SK-N-SH (cell line): ENCODE measurements around the gene UBE2I. TPM values are rescaled to one million over a fixed set of nuclear protein-coding genes. Genes with fewer than 3 reads are reported as not detected.

Source experiments
- CTCF ChIA-PET: fragments of 300-600, 350-600 bp; formaldehyde crosslinking; extraction: SDS; loops from one replicate; lab custom pipeline; 2021; lab: Yijun Ruan, JAX
- POLR2A ChIA-PET: fragments of 350-600 bp; sonication (Branson Sonifier 250); formaldehyde crosslinking; extraction: SDS; loops from one replicate; lab custom pipeline; 2020; ENCODE audit warnings: antibody characterized with exemption, inconsistent platforms; lab: Yijun Ruan, JAX
- DNase-seq: peaks from one replicate; pipeline ENCODE4 v3.0.0; 2012
- H2AFZ ChIP-seq: fragments of 200-600 bp; sonication (generic); 2 replicates; pipeline ENCODE4 v1.8.1; 2016; ENCODE audit warnings: antibody characterized with exemption, mild to moderate bottlenecking, low read depth
- H3F3A ChIP-seq: fragments of 200-600 bp; sonication (generic); replicated peaks from 2 replicates; pipeline ENCODE3; 2016; ENCODE audit warnings: antibody characterized with exemption, mild to moderate bottlenecking; ENCODE audit not compliant: insufficient read depth
- H3K27ac ChIP-seq, 2 experiments: fragments of 200-500 bp in 1 of 2; fragments of 200-600 bp in 1 of 2; sonication (Bioruptor generic) in 1 of 2; sonication (generic), shearing (Covaris generic) in 1 of 2; 2 replicates each; pipeline versions ENCODE4 v1.5.1 to v1.6.1; 2014 to 2016; ENCODE audit warnings: low read depth in 2 of 2, inconsistent platforms in 1 of 2, low read length in 1 of 2, mild to moderate bottlenecking in 1 of 2, mixed read lengths in 1 of 2
- H3K27me3 ChIP-seq: fragments of 200-600 bp; sonication (generic), shearing (Covaris generic); 2 replicates; pipeline ENCODE4 v1.6.1; 2016; ENCODE audit warnings: mixed run types; ENCODE audit not compliant: insufficient read depth
- H3K36me3 ChIP-seq, 2 experiments: fragments of 200-500 bp in 1 of 2; fragments of 200-600 bp in 1 of 2; sonication (Bioruptor generic) in 1 of 2; sonication (generic) in 1 of 2; replicated peaks in 1 of 2; 2 replicates each; pipeline versions ENCODE3 to v1.5.1; 2014 to 2016; ENCODE audit warnings: low read length in 1 of 2, mild to moderate bottlenecking in 1 of 2; ENCODE audit not compliant: insufficient read depth in 2 of 2, control insufficient read depth in 1 of 2
- H3K4me1 ChIP-seq, 2 experiments: fragments of 200-500 bp in 1 of 2; fragments of 200-600 bp in 1 of 2; sonication (Bioruptor generic) in 1 of 2; sonication (generic), shearing (Covaris generic) in 1 of 2; 2 replicates each; pipeline versions ENCODE4 v1.5.1 to v1.6.1; 2014 to 2016; ENCODE audit warnings: low read depth in 1 of 2, low read length in 1 of 2, mixed run types in 1 of 2; ENCODE audit not compliant: insufficient read depth in 2 of 2, control insufficient read depth in 1 of 2
- H3K4me2 ChIP-seq: fragments of 200-600 bp; sonication (generic), shearing (Covaris generic); 2 replicates; pipeline ENCODE4 v1.6.1; 2017; ENCODE audit warnings: mixed run types
- H3K4me3 ChIP-seq, 2 experiments: fragments of 200-500 bp in 1 of 2; fragments of 200-600 bp in 1 of 2; sonication (Bioruptor generic) in 1 of 2; sonication (generic), shearing (Covaris generic) in 1 of 2; 2 replicates each; pipeline versions ENCODE4 v1.5.1 to v1.8.1; 2014 to 2016; ENCODE audit warnings: low read depth in 2 of 2, inconsistent platforms in 1 of 2, low read length in 1 of 2, mild to moderate bottlenecking in 1 of 2, mixed read lengths in 1 of 2, moderate library complexity in 1 of 2
- H3K79me2 ChIP-seq: fragments of 200-600 bp; sonication (generic); 2 replicates; pipeline ENCODE4 v1.8.1; 2017; ENCODE audit warnings: mild to moderate bottlenecking; ENCODE audit not compliant: insufficient read depth
- H3K9ac ChIP-seq: fragments of 200-600 bp; sonication (generic); 2 replicates; pipeline ENCODE4 v1.6.1; 2017; ENCODE audit warnings: mixed run types
- H3K9me2 ChIP-seq: fragments of 200-600 bp; sonication (generic); 2 replicates; pipeline ENCODE4 v1.6.1; 2017; ENCODE audit warnings: mixed run types
- H3K9me3 ChIP-seq: fragments of 200-600 bp; sonication (generic); 2 replicates; pipeline ENCODE4 v1.6.1; 2017; ENCODE audit warnings: mixed run types, mild to moderate bottlenecking, moderate library complexity
- H4K20me1 ChIP-seq: fragments of 200-600 bp; sonication (generic); 2 replicates; pipeline ENCODE4 v1.6.1; 2017; ENCODE audit warnings: mild to moderate bottlenecking, mixed run types; ENCODE audit not compliant: insufficient read depth
- CTCF ChIP-seq: fragments of 200-600 bp; sonication (generic); IDR thresholded peaks from 2 replicates; pipeline ENCODE4 v1.6.1; 2017; ENCODE audit warnings: antibody characterized with exemption, mild to moderate bottlenecking, moderate library complexity
- ELF1 ChIP-seq: IDR thresholded peaks from 2 replicates; pipeline ENCODE4 v1.4.0; 2012
- EP300 ChIP-seq, 2 experiments: IDR thresholded peaks; 2 replicates each; pipeline versions ENCODE4 v1.4.0 to v1.6.1; 2012; ENCODE audit warnings: borderline replicate concordance in 1 of 2, low read depth in 1 of 2, low read length in 1 of 2
- EZH2phosphoT487 ChIP-seq: fragments of 200-600 bp; sonication (generic); IDR thresholded peaks from 2 replicates; pipeline ENCODE4 v1.6.1; 2017; ENCODE audit warnings: low read depth, mixed run types, mild to moderate bottlenecking, antibody characterized with exemption, moderate library complexity, borderline replicate concordance
- FOSL2 ChIP-seq: IDR thresholded peaks from 2 replicates; pipeline ENCODE4 v1.4.0; 2012; ENCODE audit warnings: low read depth, mild to moderate bottlenecking, moderate library complexity, borderline replicate concordance
- FOXJ3 ChIP-seq: sonication (generic); formaldehyde crosslinking; IDR thresholded peaks from 2 replicates; pipeline ENCODE4 v1.5.1; 2020; ENCODE audit warnings: mild to moderate bottlenecking, missing genetic modification reagents
- FOXM1 ChIP-seq: IDR thresholded peaks from 2 replicates; pipeline ENCODE4 v1.4.0; 2012; ENCODE audit warnings: low read depth, mild to moderate bottlenecking
- GABPA ChIP-seq: IDR thresholded peaks from 2 replicates; pipeline ENCODE4 v1.4.0; 2012; ENCODE audit warnings: low read depth, mild to moderate bottlenecking
- JUND ChIP-seq: IDR thresholded peaks from 2 replicates; pipeline ENCODE4 v1.4.0; 2012
- MXI1 ChIP-seq: IDR thresholded peaks from 2 replicates; pipeline ENCODE4 v1.6.1; 2012; ENCODE audit warnings: mild to moderate bottlenecking, low read depth, low read length, improper control_type of control experiment
- PBX3 ChIP-seq: IDR thresholded peaks from 2 replicates; pipeline ENCODE4; 2012
- REST ChIP-seq: IDR thresholded peaks from 2 replicates; pipeline ENCODE4 v1.6.1; 2012; ENCODE audit warnings: mild to moderate bottlenecking, low read depth, low read length, moderate library complexity
- RFX5 ChIP-seq: IDR thresholded peaks from 2 replicates; pipeline ENCODE4 v1.6.1; 2012; ENCODE audit warnings: mild to moderate bottlenecking, improper control_type of control experiment, low read length
- RXRA ChIP-seq: IDR thresholded peaks from 2 replicates; pipeline ENCODE4 v1.4.0; 2012; ENCODE audit warnings: low read depth, mild to moderate bottlenecking, borderline replicate concordance
- SIN3A ChIP-seq: IDR thresholded peaks from 2 replicates; pipeline ENCODE4 v1.6.1; 2012; ENCODE audit warnings: low read depth, mild to moderate bottlenecking, low read length, moderate library complexity, borderline replicate concordance
- SMC3 ChIP-seq: IDR thresholded peaks from 2 replicates; pipeline ENCODE4 v1.6.1; 2012; ENCODE audit warnings: low read depth, low read length, improper control_type of control experiment
- TAF1 ChIP-seq: IDR thresholded peaks from 2 replicates; pipeline ENCODE4 v1.6.1; 2012; ENCODE audit warnings: low read depth, mild to moderate bottlenecking, low read length, moderate library complexity, borderline replicate concordance
- TCF12 ChIP-seq: IDR thresholded peaks from 2 replicates; pipeline ENCODE4 v1.4.0; 2012
- USF1 ChIP-seq: IDR thresholded peaks from 2 replicates; pipeline ENCODE4 v1.4.0; 2012; ENCODE audit warnings: low read depth, borderline replicate concordance
- USF2 ChIP-seq: fragments of 150-350 bp; IDR thresholded peaks from 2 replicates; pipeline ENCODE4 v1.6.1; 2017; ENCODE audit warnings: antibody characterized with exemption, low read length, low read depth, borderline replicate concordance
- ZBTB33 ChIP-seq: IDR thresholded peaks from 2 replicates; pipeline ENCODE4 v1.4.0; 2012; ENCODE audit warnings: low read depth, borderline replicate concordance
- WGBS: methylation state at CpG from one replicate; pipeline ENCODE4 v1.1.6; 2017; ENCODE audit warnings: low lambda C conversion rate; 5-methylcytosine and 5-hydroxymethylcytosine counted together
- polyA plus RNA-seq, 3 experiments: library from polyadenylated mRNA; depleted of rRNA; stranded (reverse); fragments of >200 nt; gene quantifications; 2 replicates each; pipeline ENCODE4 v1.2.3, GENCODE V29; 2012

Gene UBE2I
- polyA plus RNA-seq, 1 of the 3 experiments (the other 2 are of a cell fraction): 107 TPM

GRCh38 chr16:1351582-1352362, 42.3 kb downstream of the UBE2I start, which contains the start of the genes GNPTG and TSR3:
Gene GNPTG (plus strand): TSS chr16:1351931. CDS start chr16:1351966, 35 bp downstream.
Gene TSR3 (minus strand): TSS chr16:1351878. CDS start chr16:1351804, 74 bp downstream.
- H3K27ac ChIP-seq: peak within 1 kb of the TSS in 1 of 2 experiments; percentile 56; a peak in 1 of 4 replicates
- H3F3A ChIP-seq: no peaks in the 10 kb centered on the region
- no peaks in the 10 kb centered on the region for H3K9me2 ChIP-seq
- peaks cover 0 to 15% of the 10 kb centered on the region in 2 experiments; a peak in 2 of 4 replicates for H3K4me1 ChIP-seq
- ChIA-PET POLR2A (no interaction called here), CTCF (interaction anchor here (2.3 kb wide), 1 partner anchor 13 kb away, joined by 11 read pairs; no protein-coding TSS in a partner anchor)
- peaks cover 56% of the 10 kb centered on the region for H3K79me2 ChIP-seq
- peak; percentile 96 for DNase-seq
- H3K9ac ChIP-seq: peak within 1 kb of the TSS; percentile 82
- H3K36me3 ChIP-seq: peaks cover 0 to 19% of the 10 kb centered on the region in 2 experiments
- no peaks in the 10 kb centered on the region for H3K27me3 ChIP-seq
- H3K9me3 ChIP-seq: no peaks in the 10 kb centered on the region
- H3K4me2 ChIP-seq: peak within 1 kb of the TSS; percentile 98
- peak within 1 kb of the TSS; percentile 98 for H3K4me3 ChIP-seq
- peaks cover 14% of the 10 kb centered on the region; the same call in 1 of the 2 replicates for H4K20me1 ChIP-seq
- 1% methylated on average over 12 of the region's 98 CpGs for WGBS
- H2AFZ ChIP-seq: 0 out of 2 replicates have a peak within 1 kb of the TSS, but pooled peaks have one; percentile 51
- peak; percentile 91 for TF ChIP-seq TAF1
- no peak; a peak in 1 of 4 replicates for TF ChIP-seq EP300 (IDR thresholded peaks at IDR 0.05; ENCODE audit: borderline replicate concordance in 1 of 2, low read depth in 1 of 2, low read length in 1 of 2)
- peak; percentile 91 for TF ChIP-seq ELF1
- TF ChIP-seq CTCF: no peak
- no peak for TF ChIP-seq TCF12
- TF ChIP-seq FOXJ3 (CRISPR knock-in tag): no peak
- TF ChIP-seq USF1: peak; percentile 98
- TF ChIP-seq FOXM1: no peak
- peak; percentile 98 for TF ChIP-seq USF2
- TF ChIP-seq RFX5: no peak
- TF ChIP-seq SMC3: no peak
- peak; percentile 82 for TF ChIP-seq GABPA
- no peak for TF ChIP-seq ZBTB33
- no peak for TF ChIP-seq FOSL2
- TF ChIP-seq REST: peak; percentile 68; the same call in 1 of the 2 replicates
- no peak for TF ChIP-seq EZH2phosphoT487
- peak; percentile 97 for TF ChIP-seq SIN3A
- TF ChIP-seq MXI1: peak; percentile 53; the same call in 1 of the 2 replicates
- TF ChIP-seq JUND: no peak
- no peak for TF ChIP-seq PBX3
- TF ChIP-seq RXRA: no peak
